ENCODE measurements around the gene ZNF74. TPM values are rescaled to one million over a fixed set of nuclear protein-coding genes. Genes with fewer than 3 reads are reported as not detected.
"Not testable (repeated sequence)": the region's sequence is repeated elsewhere in the genome, so short reads cannot be mapped to it uniquely, and the experiment has no call there.

The ZNF74 gene
- total RNA-seq, 4 donors from 2014 or later, result 9.3 to 17.5 (median 10.5) TPM

DNA sequence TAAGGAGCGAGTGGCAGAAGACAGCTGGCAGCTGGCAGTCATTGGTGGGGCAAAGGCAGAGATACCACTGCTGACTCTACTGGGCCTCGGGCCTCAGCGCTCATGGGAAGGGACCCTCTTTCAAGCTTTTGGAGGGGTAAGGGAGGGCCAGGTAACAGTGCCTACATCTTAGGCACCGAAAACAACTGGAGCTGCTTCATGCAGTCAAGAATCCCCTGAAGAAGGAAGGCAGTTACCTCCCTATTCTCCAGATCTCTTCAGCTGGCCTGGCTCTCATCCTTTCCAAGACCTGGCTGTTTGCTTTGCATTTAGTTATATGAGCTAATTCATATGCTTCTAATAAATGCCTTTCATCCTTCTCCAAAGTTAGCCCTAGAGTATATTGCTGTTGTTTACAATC is 15.8 kb upstream of the ZNF74 start:
- H3K27me3 ChIP-seq, result no peaks in the 10 kb centered on the region
- no peaks in the 10 kb centered on the region for H3K9me3 ChIP-seq
- no peak overlapping the region for H3K4me3 ChIP-seq
- H3K36me3 ChIP-seq, result no peaks in the 10 kb centered on the region
- no peaks in the 10 kb centered on the region for H3K4me1 ChIP-seq
- no peak for DNase-seq (ENCODE audit: low spot score in 2 of 2)
- TF ChIP-seq, protein P1, sequence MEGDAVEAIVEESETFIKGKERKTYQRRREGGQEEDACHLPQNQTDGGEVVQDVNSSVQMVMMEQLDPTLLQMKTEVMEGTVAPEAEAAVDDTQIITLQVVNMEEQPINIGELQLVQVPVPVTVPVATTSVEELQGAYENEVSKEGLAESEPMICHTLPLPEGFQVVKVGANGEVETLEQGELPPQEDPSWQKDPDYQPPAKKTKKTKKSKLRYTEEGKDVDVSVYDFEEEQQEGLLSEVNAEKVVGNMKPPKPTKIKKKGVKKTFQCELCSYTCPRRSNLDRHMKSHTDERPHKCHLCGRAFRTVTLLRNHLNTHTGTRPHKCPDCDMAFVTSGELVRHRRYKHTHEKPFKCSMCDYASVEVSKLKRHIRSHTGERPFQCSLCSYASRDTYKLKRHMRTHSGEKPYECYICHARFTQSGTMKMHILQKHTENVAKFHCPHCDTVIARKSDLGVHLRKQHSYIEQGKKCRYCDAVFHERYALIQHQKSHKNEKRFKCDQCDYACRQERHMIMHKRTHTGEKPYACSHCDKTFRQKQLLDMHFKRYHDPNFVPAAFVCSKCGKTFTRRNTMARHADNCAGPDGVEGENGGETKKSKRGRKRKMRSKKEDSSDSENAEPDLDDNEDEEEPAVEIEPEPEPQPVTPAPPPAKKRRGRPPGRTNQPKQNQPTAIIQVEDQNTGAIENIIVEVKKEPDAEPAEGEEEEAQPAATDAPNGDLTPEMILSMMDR (IDR thresholded peaks at IDR 0.05), result no peak
- TF ChIP-seq POLR2AphosphoS5 (IDR thresholded peaks at IDR 0.05), result no peak
- TF ChIP-seq EP300 (IDR thresholded peaks at IDR 0.05), result no peak
- TF ChIP-seq POLR2A (IDR thresholded peaks at IDR 0.05), result no peak
- 80% methylated on average over 4 of the region's 4 CpGs for WGBS
- no peak overlapping the region for H3K27ac ChIP-seq

DNA sequence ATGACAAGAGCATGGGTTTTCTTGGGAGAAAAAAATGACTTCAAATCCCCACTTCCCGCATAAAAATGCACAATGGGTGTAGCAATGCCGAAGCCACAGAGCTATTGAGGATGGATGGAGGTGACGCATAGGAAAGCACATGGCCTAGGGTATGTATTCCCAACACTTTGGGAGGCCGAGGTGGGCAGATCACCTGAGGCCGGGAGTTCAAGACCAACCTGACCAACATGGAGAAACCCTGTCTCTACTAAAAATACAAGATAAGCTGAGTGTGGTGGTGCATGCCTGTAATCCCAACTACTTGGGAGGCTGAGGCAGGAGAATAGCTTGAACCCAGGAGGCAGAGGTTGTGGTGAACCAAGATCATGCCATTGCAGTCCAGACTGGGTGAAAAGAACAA is 15.3 kb upstream of the ZNF74 start:
- not testable (repeated sequence) for H3K4me3 ChIP-seq; H3K27me3 ChIP-seq; H3K4me1 ChIP-seq; H3K27ac ChIP-seq; H3K9me3 ChIP-seq; DNase-seq (ENCODE audit: low spot score in 2 of 2); H3K36me3 ChIP-seq
- 93% methylated on average over 5 of the region's 5 CpGs for WGBS

DNA sequence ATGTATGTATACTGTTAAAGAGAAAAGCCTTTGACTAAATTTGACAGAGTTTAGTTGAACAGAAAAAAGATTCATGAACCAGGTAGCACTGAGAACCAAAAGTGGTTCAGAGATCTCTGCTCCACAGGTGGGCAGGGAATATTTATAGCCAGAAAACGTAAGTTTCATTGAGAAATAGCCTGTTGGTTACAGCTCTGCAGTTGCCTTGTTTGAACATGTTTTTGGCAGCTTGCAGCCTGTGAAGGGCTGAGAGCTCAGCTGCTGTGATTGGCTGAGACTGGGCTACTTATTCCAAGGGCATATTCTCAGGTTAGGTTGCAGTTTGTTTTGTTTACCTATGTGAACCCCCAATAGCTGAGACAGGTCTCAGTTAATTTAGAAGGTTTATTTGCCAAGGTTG is 13.5 kb upstream of the ZNF74 start:
- WGBS, result 20% methylated on average over 1 of the region's 1 CpG
- Histone ChIP-seq H3K9me3 (no peaks in the 10 kb centered on the region), H3K4me3 (no peak overlapping the region), H3K27ac (no peak overlapping the region), H3K4me1 (no peaks in the 10 kb centered on the region), H3K27me3 (peaks cover 6% of the 10 kb centered on the region), H3K36me3 (no peaks in the 10 kb centered on the region)
- TF ChIP-seq POLR2A (IDR thresholded peaks at IDR 0.05), result no peak
- no peak for TF ChIP-seq POLR2AphosphoS5 (IDR thresholded peaks at IDR 0.05)
- TF ChIP-seq EP300 (IDR thresholded peaks at IDR 0.05), result no peak
- TF ChIP-seq, protein P1 (IDR thresholded peaks at IDR 0.05), result no peak
- DNase-seq (ENCODE audit: low spot score in 2 of 2), result no peak

DNA sequence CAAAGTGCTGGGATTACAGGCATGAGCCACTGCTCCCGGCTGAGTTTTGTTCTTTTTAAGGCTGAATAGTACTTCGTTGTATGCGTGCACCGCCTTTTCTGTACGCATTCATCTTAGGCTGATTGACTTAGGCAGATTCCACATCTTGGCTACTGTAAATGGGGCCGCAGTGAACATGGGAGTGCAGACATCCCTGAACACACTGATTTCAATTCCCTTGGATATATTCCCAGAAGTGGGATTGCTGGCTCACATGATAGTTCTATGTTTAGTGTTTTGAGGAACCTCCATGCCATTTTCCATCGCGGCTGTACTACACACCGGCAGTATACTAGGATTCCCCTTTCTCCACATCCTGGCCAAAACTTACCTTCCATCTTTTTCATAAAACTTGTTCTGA is 10.4 kb upstream of the ZNF74 start:
- Histone ChIP-seq H3K4me3 (no peak overlapping the region), H3K36me3 (no peaks in the 10 kb centered on the region), H3K27me3 (peaks cover 12% of the 10 kb centered on the region), H3K4me1 (no peaks in the 10 kb centered on the region), H3K9me3 (no peaks in the 10 kb centered on the region), H3K27ac (no peak overlapping the region)
- DNase-seq (ENCODE audit: low spot score in 2 of 2), result no peak
- TF ChIP-seq POLR2AphosphoS5 (IDR thresholded peaks at IDR 0.05) (no peak), POLR2A (IDR thresholded peaks at IDR 0.05) (no peak), EP300 (IDR thresholded peaks at IDR 0.05) (no peak)
- TF ChIP-seq, protein P1 (IDR thresholded peaks at IDR 0.05), result no peak
- 93% methylated on average over 9 of the region's 9 CpGs for WGBS

DNA sequence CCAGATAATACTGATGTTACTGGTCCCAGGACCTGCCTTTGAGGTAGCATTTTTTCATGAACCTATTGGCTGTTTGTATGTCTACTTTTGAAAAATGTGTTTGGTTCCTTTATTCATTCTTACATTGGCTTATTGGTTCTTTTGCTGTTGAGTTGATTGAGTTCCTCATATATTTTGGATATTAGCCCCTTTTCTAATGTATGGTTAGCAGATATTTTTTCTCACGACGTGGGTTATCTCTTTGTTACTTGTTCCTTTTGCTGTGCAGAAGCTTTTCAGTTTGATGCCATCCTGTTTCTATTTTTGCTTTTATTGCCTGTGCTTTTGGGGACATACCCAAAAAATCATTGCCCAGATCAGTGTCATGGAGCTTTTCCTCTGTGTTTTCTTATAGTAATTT is 9.8 kb upstream of the ZNF74 start:
- DNase-seq (ENCODE audit: low spot score in 2 of 2), result no peak
- Histone ChIP-seq H3K4me3 (no peak overlapping the region), H3K4me1 (no peaks in the 10 kb centered on the region), H3K27ac (no peak overlapping the region), H3K27me3 (peaks cover 12% of the 10 kb centered on the region), H3K36me3 (no peaks in the 10 kb centered on the region), H3K9me3 (no peaks in the 10 kb centered on the region)
- TF ChIP-seq POLR2AphosphoS5 (IDR thresholded peaks at IDR 0.05), result no peak
- TF ChIP-seq POLR2A (IDR thresholded peaks at IDR 0.05), result no peak
- TF ChIP-seq, protein P1 (IDR thresholded peaks at IDR 0.05), result no peak
- TF ChIP-seq EP300 (IDR thresholded peaks at IDR 0.05), result no peak
- 90% methylated on average over 2 of the region's 2 CpGs for WGBS

DNA sequence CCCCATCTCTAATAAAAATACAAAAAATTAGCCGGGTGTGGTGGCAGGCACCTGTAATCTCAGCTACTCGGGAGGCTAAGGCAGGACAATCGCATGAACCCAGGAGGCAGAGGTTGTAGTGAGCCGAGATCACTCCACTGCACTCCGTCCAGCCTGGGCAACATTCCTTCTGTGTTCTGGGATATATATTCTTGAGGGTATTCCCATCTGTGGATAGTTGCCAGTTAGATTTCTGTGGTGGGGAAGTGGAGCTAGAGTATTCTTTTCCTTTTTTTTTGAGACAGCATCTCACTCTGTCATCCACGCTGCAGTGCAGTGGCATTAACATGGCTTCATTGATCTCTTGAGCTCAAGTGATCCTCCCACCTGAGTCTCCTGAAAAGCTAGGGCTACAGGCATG is 9.1 kb upstream of the ZNF74 start:
- no peak for TF ChIP-seq POLR2AphosphoS5 (IDR thresholded peaks at IDR 0.05)
- no peak for TF ChIP-seq POLR2A (IDR thresholded peaks at IDR 0.05)
- TF ChIP-seq, protein P1 (IDR thresholded peaks at IDR 0.05), result no peak

More for the DNA sequence above, 9.1 kb upstream of the ZNF74 start:
- no peak overlapping the region for H3K4me3 ChIP-seq
- no peaks in the 10 kb centered on the region for H3K4me1 ChIP-seq
- no peak for DNase-seq (ENCODE audit: low spot score in 2 of 2)
- no peaks in the 10 kb centered on the region for H3K9me3 ChIP-seq
- no peaks in the 10 kb centered on the region for H3K36me3 ChIP-seq
- 92% methylated on average over 6 of the region's 6 CpGs for WGBS
- peaks cover 12% of the 10 kb centered on the region for H3K27me3 ChIP-seq
- no peak overlapping the region for H3K27ac ChIP-seq

Data from suprapubic skin (tissue), 4 donors.